H1 (cell line): ENCODE results near the gene CASD1. TPM values are rescaled to one million over a fixed set of nuclear protein-coding genes. Genes with fewer than 3 reads are reported as not detected.

Experiments used
- ASH2L ChIP-seq: fragments of 200-600, 300-600 bp; sonication (generic); IDR thresholded peaks from one replicate; pipeline ENCODE4 v1.7.1; 2017; ENCODE audit warnings: low read length
- BRCA1 ChIP-seq: IDR thresholded peaks from 2 replicates; pipeline ENCODE4 v1.6.1; 2012; ENCODE audit warnings: low read depth, low read length, improper control_type of control experiment
- CHD7 ChIP-seq: fragments of 300-600 bp; sonication (generic); IDR thresholded peaks from 2 replicates; pipeline ENCODE4 v1.7.1; 2012; ENCODE audit warnings: low read length, moderate library complexity, mild to moderate bottlenecking, inconsistent platforms; ENCODE audit not compliant: insufficient replicate concordance
- FOSL1 ChIP-seq: IDR thresholded peaks from 2 replicates; pipeline ENCODE4 v1.6.1; 2011; ENCODE audit warnings: mild to moderate bottlenecking, low read depth, low read length, moderate library complexity; ENCODE audit not compliant: insufficient read depth
- GTF2F1 ChIP-seq: IDR thresholded peaks from 2 replicates; pipeline ENCODE4 v1.6.1; 2012; ENCODE audit warnings: low read depth, low read length, improper control_type of control experiment, borderline replicate concordance
- JUN ChIP-seq: IDR thresholded peaks from 2 replicates; pipeline ENCODE4 v1.6.1; 2011; ENCODE audit warnings: low read depth, mild to moderate bottlenecking, improper control_type of control experiment, low read length
- NANOG ChIP-seq: IDR thresholded peaks from 2 replicates; pipeline ENCODE4 v1.6.1; 2011; ENCODE audit warnings: low read length, low read depth, mild to moderate bottlenecking, inconsistent platforms; ENCODE audit not compliant: insufficient read depth, poor library complexity, severe bottlenecking
- RBBP5 ChIP-seq: IDR thresholded peaks from 2 replicates; pipeline ENCODE4 v1.7.1; 2012; ENCODE audit warnings: low read depth, mild to moderate bottlenecking, inconsistent platforms, low read length, moderate library complexity, borderline replicate concordance
- RNF2 ChIP-seq: fragments of 200-900, 300-1000 bp; sonication (generic); IDR thresholded peaks from 2 replicates; pipeline ENCODE4 v1.7.1; 2016; ENCODE audit warnings: borderline replicate concordance, low read depth, mild to moderate bottlenecking, antibody characterized with exemption, low read length; ENCODE audit not compliant: poor library complexity, severe bottlenecking; ENCODE audit errors: missing control alignments
- RXRA ChIP-seq: IDR thresholded peaks from 2 replicates; pipeline ENCODE4 v1.6.1; 2011; ENCODE audit warnings: low read depth, mild to moderate bottlenecking, low read length, moderate library complexity; ENCODE audit not compliant: insufficient read depth
- SIRT6 ChIP-seq: IDR thresholded peaks from one replicate; pipeline ENCODE4 v1.7.1; 2012; ENCODE audit warnings: low read length, inconsistent platforms
- TAF1 ChIP-seq: IDR thresholded peaks from 2 replicates; pipeline ENCODE4 v1.6.1; 2011; ENCODE audit warnings: mild to moderate bottlenecking, low read depth, low read length
- TCF12 ChIP-seq: IDR thresholded peaks from 2 replicates; pipeline ENCODE4 v1.6.1; 2011; ENCODE audit warnings: low read depth, mild to moderate bottlenecking, low read length
- polyA plus RNA-seq, 7 experiments: library from polyadenylated mRNA; depleted of rRNA in 3 of 7; stranded (reverse) in 5 of 7; unstranded in 2 of 7; fragments of >200 nt in 5 of 7; fragments of 200-250 nt in 2 of 7; gene quantifications; 1 replicate in 5 of 7; 2 replicates in 1 of 7; 4 replicates in 1 of 7; pipeline versions ENCODE4 v1.2.1 to v1.2.3, GENCODE V29; 2011 to 2013; ENCODE audit warnings: missing spikeins in 2 of 7, mixed read lengths in 2 of 7
- total RNA-seq: library from RNA; stranded (reverse); fragmentation: NEBNext Ultra II Directional; extraction: Animal tissue kit (Norgen Biotek cat#: 25700); gene quantifications from 2 replicates; pipeline ENCODE4 v1.2.1, GENCODE V29; 2021

CASD1 gene
- total and polyA plus RNA-seq, 2 of the 8 experiments (the other 6 are each of a cell fraction or from before 2014, with no cell fraction given), result 14.2 to 18.8 TPM

- no peak for TF ChIP-seq CHD7
- no peak for TF ChIP-seq TAF1
- TF ChIP-seq RXRA, result no peak
- no peak for TF ChIP-seq TCF12
- no peak for TF ChIP-seq ASH2L
- no peak for TF ChIP-seq NANOG
- TF ChIP-seq BRCA1, result no peak
- no peak for TF ChIP-seq SIRT6
- no peak for TF ChIP-seq RNF2
- no peak for TF ChIP-seq FOSL1
- no peak for TF ChIP-seq JUN
- TF ChIP-seq GTF2F1, result no peak
- TF ChIP-seq RBBP5, result no peak
Measured at GRCh38 chr7:94513565-94513860, 3.9 kb downstream of the CASD1 start (continued).
